Endothelial cell of umbilical vein (primary cell): ENCODE measurements around the gene FLRT2. TPM values are rescaled to one million over a fixed set of nuclear protein-coding genes. Genes with fewer than 3 reads are reported as not detected.

Source experiments
- BruUV-seq: library from RNA; stranded (reverse); fragments of 400-500 nt; replicated peaks from 2 replicates; lab custom pipeline; 2021; lab: Mats Ljungman, UMichigan
- CTCF ChIA-PET: fragments of 300-600, 350-600 bp; sonication (Branson Sonifier 250); formaldehyde crosslinking; loops from one replicate; lab custom pipeline; 2021; ENCODE audit warnings: antibody characterized with exemption, inconsistent platforms; lab: Charles Lee
- POLR2A ChIA-PET: fragments of 300-600, 350-600 bp; sonication (Branson Sonifier 250); formaldehyde crosslinking; loops from one replicate; lab custom pipeline; 2021; ENCODE audit warnings: antibody characterized with exemption, inconsistent platforms; lab: Charles Lee
- DNase-seq: peaks from one replicate; pipeline ENCODE4 v3.0.0-alpha.2; 2011; ENCODE audit warnings: low read depth, low spot score
- FAIRE-seq: peaks from 2 replicates; lab custom pipeline; 2011; peaks lifted over from hg19 to GRCh38; lab: Jason Lieb, UNC
- H2AFZ ChIP-seq: 2 replicates; pipeline ENCODE4 v1.6.0; 2012; ENCODE audit warnings: low read depth, low read length, control low read depth, inconsistent platforms
- H3K27ac ChIP-seq: 2 replicates; pipeline ENCODE4 v1.5.1; 2011; ENCODE audit warnings: low read depth, mild to moderate bottlenecking, control low read depth, low read length, moderate library complexity; ENCODE audit not compliant: insufficient read depth
- H3K27me3 ChIP-seq, 2 experiments: 2 replicates each; pipeline versions ENCODE4 v1.6.0 to v1.6.1; 2011; ENCODE audit warnings: low read length in 2 of 2, mixed read lengths in 1 of 2; ENCODE audit not compliant: control insufficient read depth in 2 of 2, insufficient read depth in 2 of 2
- H3K36me3 ChIP-seq, 2 experiments: 2 replicates in 1 of 2; 3 replicates in 1 of 2; pipeline ENCODE4 v1.5.1; 2011; ENCODE audit warnings: low read length in 2 of 2, mild to moderate bottlenecking in 1 of 2, moderate library complexity in 1 of 2; ENCODE audit not compliant: control insufficient read depth in 2 of 2, insufficient read depth in 2 of 2; ENCODE audit errors: extremely low read depth in 1 of 2
- H3K4me1 ChIP-seq: 3 replicates; pipeline ENCODE4 v1.5.1; 2011; ENCODE audit warnings: mild to moderate bottlenecking, low read length; ENCODE audit not compliant: control insufficient read depth, insufficient read depth; ENCODE audit errors: extremely low read depth
- H3K4me2 ChIP-seq: 2 replicates; pipeline ENCODE4 v1.6.1; 2011; ENCODE audit warnings: low read length, control low read depth, mixed read lengths; ENCODE audit not compliant: insufficient read depth
- H3K4me3 ChIP-seq, 3 experiments: fragments of 200-600 bp in 1 of 3; sonication (generic), shearing (Covaris generic) in 1 of 3; replicated peaks in 1 of 3; 2 replicates each; pipeline ENCODE4 v1.5.1; 2011 to 2016; ENCODE audit warnings: control low read depth in 3 of 3, low read length in 3 of 3, mild to moderate bottlenecking in 2 of 3, inconsistent platforms in 1 of 3, low read depth in 1 of 3, moderate library complexity in 1 of 3; ENCODE audit not compliant: insufficient read depth in 1 of 3
- H3K79me2 ChIP-seq: 2 replicates; pipeline ENCODE4 v1.6.0; 2012; ENCODE audit warnings: low read length, inconsistent platforms; ENCODE audit not compliant: control insufficient read depth, insufficient read depth
- H3K9ac ChIP-seq: replicated peaks from 2 replicates; pipeline ENCODE3; 2011; ENCODE audit warnings: low read length, control low read depth; ENCODE audit not compliant: insufficient read depth; ENCODE audit errors: extremely low read depth
- H3K9me1 ChIP-seq: replicated peaks from 3 replicates; pipeline ENCODE4 v1.6.0; 2011; ENCODE audit warnings: mild to moderate bottlenecking, low read length; ENCODE audit not compliant: control insufficient read depth, insufficient read depth; ENCODE audit errors: extremely low read depth
- H3K9me3 ChIP-seq: replicated peaks from 2 replicates; pipeline ENCODE4 v1.5.1; 2012; ENCODE audit warnings: low read length, inconsistent platforms; ENCODE audit not compliant: control insufficient read depth, insufficient read depth
- H4K20me1 ChIP-seq: replicated peaks from 2 replicates; pipeline ENCODE3; 2011; ENCODE audit warnings: mild to moderate bottlenecking, low read length; ENCODE audit not compliant: control insufficient read depth, insufficient read depth; ENCODE audit errors: extremely low read depth
- CTCF ChIP-seq, 2 donors: IDR thresholded peaks; 1 replicate in 1 of 2; 2 replicates in 1 of 2; pipeline ENCODE4 v1.5.1; 2011; ENCODE audit warnings: low read length in 2 of 2, mild to moderate bottlenecking in 2 of 2, moderate library complexity in 2 of 2, control low read depth in 1 of 2, inconsistent platforms in 1 of 2, low read depth in 1 of 2; ENCODE audit not compliant: insufficient read depth in 1 of 2; ENCODE audit errors: extremely low read depth in 1 of 2
- EZH2 ChIP-seq: IDR thresholded peaks from 2 replicates; pipeline ENCODE4 v1.6.1; 2012; ENCODE audit warnings: borderline replicate concordance, low read depth, mild to moderate bottlenecking, moderate library complexity, low read length, inconsistent platforms; ENCODE audit not compliant: severe bottlenecking
- FOS ChIP-seq: IDR thresholded peaks from 2 replicates; pipeline ENCODE4 v1.6.1; 2011; ENCODE audit warnings: mild to moderate bottlenecking, low read length, moderate library complexity, borderline replicate concordance; ENCODE audit not compliant: insufficient read depth
- GATA2 ChIP-seq: IDR thresholded peaks from 2 replicates; pipeline ENCODE4 v1.7.0; 2011; ENCODE audit warnings: low read depth, mild to moderate bottlenecking, moderate library complexity, mixed read lengths, low read length; ENCODE audit not compliant: insufficient read length, insufficient read depth
- JUN ChIP-seq: IDR thresholded peaks from 2 replicates; pipeline ENCODE4 v1.6.1; 2011; ENCODE audit warnings: borderline replicate concordance, low read depth; ENCODE audit not compliant: insufficient read length, insufficient read depth
- MAX ChIP-seq: IDR thresholded peaks from 2 replicates; pipeline ENCODE4 v1.6.1; 2011; ENCODE audit not compliant: insufficient read depth, insufficient read length
- MYC ChIP-seq: IDR thresholded peaks from one replicate; pipeline ENCODE4 v1.6.1; 2011; ENCODE audit warnings: mild to moderate bottlenecking, low read depth, low read length
- POLR2A ChIP-seq: IDR thresholded peaks from 2 replicates; pipeline ENCODE4 v1.6.1; 2012; ENCODE audit warnings: low read depth, mild to moderate bottlenecking, control low read depth, low read length
- POLR2AphosphoS5 ChIP-seq: IDR thresholded peaks from 2 replicates; pipeline ENCODE4 v1.6.1; 2012; ENCODE audit warnings: low read depth, mild to moderate bottlenecking, control low read depth, low read length, moderate library complexity; ENCODE audit not compliant: insufficient read depth
- dilution Hi-C: fragments of 300-500 bp; cut with MboI; formaldehyde crosslinking; loops from one replicate; pipeline ENCODE4 v1.15.0; 2019; ENCODE audit warnings: low sequenced_read_pairs; ENCODE audit not compliant: extremely low pct_ligation_motif_present
- intact Hi-C: fragments of 100-400 bp; cut with micrococcal nuclease; formaldehyde crosslinking; loops from one replicate; pipeline ENCODE4 v1.10.0; 2022
- polyA plus RNA-seq, 4 experiments: library from polyadenylated mRNA; depleted of rRNA in 3 of 4; stranded (reverse) in 3 of 4; unstranded in 1 of 4; fragments of >200 nt; gene quantifications; 2 replicates each; pipeline versions ENCODE4 v1.2.1 to v1.2.3, GENCODE V29; 2011 to 2012; ENCODE audit warnings: missing spikeins in 1 of 4
- total RNA-seq: library from RNA; stranded (reverse); gene quantifications from 2 replicates; pipeline ENCODE4 v1.2.3, GENCODE V29; 2021

FLRT2 gene
- total and polyA plus RNA-seq, 2 donors (not counting 3 experiments of a cell fraction or from before 2014, with no cell fraction given), result 202 to 229 TPM

GRCh38 chr14:85620947-85621346 is 91.0 kb downstream of the FLRT2 start:
- H3K27ac ChIP-seq, result no peak overlapping the region
- dilution Hi-C loops, result no loop called here
- ChIA-PET CTCF (no interaction called here), POLR2A (no interaction called here)
- H3K9me1 ChIP-seq, result peaks cover 2% of the 10 kb centered on the region
- H3K9ac ChIP-seq, result no peak overlapping the region
- DNase-seq (no peak), FAIRE-seq (no peak)
- H2AFZ ChIP-seq, result no peak overlapping the region
- no peak overlapping the region for H3K4me3 ChIP-seq
- H3K9me3 ChIP-seq, result no peaks in the 10 kb centered on the region
- H3K4me2 ChIP-seq, result no peak overlapping the region
- H3K27me3 ChIP-seq, result no peaks in the 10 kb centered on the region
- peaks cover 18 to 41% of the 10 kb centered on the region in 2 experiments for H3K36me3 ChIP-seq
- no peaks in the 10 kb centered on the region for H3K79me2 ChIP-seq
- BruUV-seq, result no TSS peak
- peaks cover 13% of the 10 kb centered on the region for H4K20me1 ChIP-seq
- intact Hi-C loops, result no loop called here
- TF ChIP-seq JUN (no peak), CTCF (IDR thresholded peaks at IDR 0.05; ENCODE audit: extremely low read depth in 1 of 2, insufficient read depth in 1 of 2, low read depth in 1 of 2, low read length in 2 of 2) (no peak), POLR2A (no peak), MAX (no peak), POLR2AphosphoS5 (no peak), EZH2 (no peak), GATA2 (no peak), MYC (no peak), FOS (no peak)
- H3K4me1 ChIP-seq, result no peaks in the 10 kb centered on the region
